RWPE2 (cell line): Measurements from ENCODE around the gene SPTLC2.

ENCODE experiments used
- ATAC-seq: fragments of 200-7000 bp; cut with Tn5 transposase; 3 replicates; pipeline ENCODE4 v1.9.1; 2021; ENCODE audit warnings: low read depth
- DNase-seq: peaks from one replicate; pipeline ENCODE4 v3.0.0-alpha.2; 2020; ENCODE audit warnings: low spot score
- H3K27ac ChIP-seq: fragments of 450-650 bp; 2 replicates; pipeline ENCODE4 v1.5.1; 2017; ENCODE audit warnings: mild to moderate bottlenecking; ENCODE audit not compliant: poor library complexity, severe bottlenecking
- H3K27me3 ChIP-seq: fragments of 250-450 bp; sonication (Bioruptor Pico); 2 replicates; pipeline ENCODE4 v1.5.1; 2021; ENCODE audit warnings: mild to moderate bottlenecking, moderate library complexity; ENCODE audit not compliant: insufficient read depth, poor library complexity, severe bottlenecking
- H3K36me3 ChIP-seq: fragments of 250-450 bp; sonication (Bioruptor Pico); 2 replicates; pipeline ENCODE4 v1.5.1; 2020; ENCODE audit warnings: low read depth, mild to moderate bottlenecking, moderate library complexity
- H3K4me1 ChIP-seq: fragments of 250-450 bp; sonication (Bioruptor Pico); 2 replicates; pipeline ENCODE4 v1.5.1; 2021; ENCODE audit warnings: mild to moderate bottlenecking, moderate library complexity; ENCODE audit not compliant: insufficient read depth, poor library complexity, severe bottlenecking
- H3K4me3 ChIP-seq: fragments of 250-450 bp; sonication (Bioruptor Pico); 2 replicates; pipeline ENCODE4 v1.5.1; 2021; ENCODE audit warnings: mild to moderate bottlenecking, moderate library complexity; ENCODE audit not compliant: severe bottlenecking
- H3K9me3 ChIP-seq: fragments of 250-450 bp; sonication (Bioruptor Pico); 2 replicates; pipeline ENCODE4 v1.5.1; 2021; ENCODE audit warnings: mild to moderate bottlenecking, moderate library complexity; ENCODE audit not compliant: severe bottlenecking
- CTCF ChIP-seq: fragments of 450-650 bp; IDR thresholded peaks from one replicate; pipeline ENCODE4 v1.5.1; 2017; ENCODE audit warnings: mild to moderate bottlenecking, moderate library complexity; ENCODE audit not compliant: poor library complexity, severe bottlenecking

Gene SPTLC2

GRCh38 chr14:77623201-77623600 is 6.8 kb upstream of the SPTLC2 start:
- no peak for TF ChIP-seq CTCF
- Histone ChIP-seq H3K9me3 (no peaks in the 10 kb centered on the region), H3K4me3 (no peak overlapping the region), H3K36me3 (no peaks in the 10 kb centered on the region), H3K27ac (no peak overlapping the region), H3K4me1 (peaks cover 3% of the 10 kb centered on the region), H3K27me3 (no peaks in the 10 kb centered on the region)
- ATAC-seq (no peak), DNase-seq (no peak)

GRCh38 chr14:77622366-77622961 is 6.0 kb upstream of the SPTLC2 start:
- ATAC-seq: peak; percentile 69; the same call in 2 of the 3 replicates

GRCh38 chr14:77620222-77620870 is 3.9 kb upstream of the SPTLC2 start:
- TF ChIP-seq CTCF: no peak
- ATAC-seq: no peak
- Histone ChIP-seq H3K4me3 (no peak overlapping the region), H3K36me3 (no peaks in the 10 kb centered on the region), H3K27me3 (no peaks in the 10 kb centered on the region), H3K9me3 (no peaks in the 10 kb centered on the region), H3K4me1 (peaks cover 3% of the 10 kb centered on the region), H3K27ac (no peak overlapping the region)
- no peak for DNase-seq

More at GRCh38 chr14:77622366-77622961, 6.0 kb upstream of the SPTLC2 start:
- no peaks in the 10 kb centered on the region for H3K9me3 ChIP-seq
- H3K4me1 ChIP-seq: peaks cover 3% of the 10 kb centered on the region
- no peak overlapping the region for H3K4me3 ChIP-seq
- H3K27ac ChIP-seq: no peak overlapping the region
- H3K36me3 ChIP-seq: no peaks in the 10 kb centered on the region
- no peaks in the 10 kb centered on the region for H3K27me3 ChIP-seq
- DNase-seq: no peak
- no peak for TF ChIP-seq CTCF

- no peak for ATAC-seq
- peaks cover 7% of the 10 kb centered on the region for H3K36me3 ChIP-seq
- H3K4me1 ChIP-seq: peaks cover 6% of the 10 kb centered on the region
- no peak overlapping the region for H3K4me3 ChIP-seq
- no peak for TF ChIP-seq CTCF
- H3K9me3 ChIP-seq: no peaks in the 10 kb centered on the region
- H3K27me3 ChIP-seq: no peaks in the 10 kb centered on the region
- no peak overlapping the region for H3K27ac ChIP-seq
- no peak for DNase-seq
Measured at GRCh38 chr14:77618381-77618970, 2.0 kb upstream of the SPTLC2 start.

- ATAC-seq: no peak; the same call in 2 of the 3 replicates
- peak; percentile 70 for DNase-seq
- no peaks in the 10 kb centered on the region for H3K27me3 ChIP-seq
- H3K27ac ChIP-seq: peak overlapping the region; percentile 80
- H3K9me3 ChIP-seq: no peaks in the 10 kb centered on the region
- TF ChIP-seq CTCF: no peak
- peak overlapping the region; percentile 79 for H3K4me3 ChIP-seq
- peaks cover 8% of the 10 kb centered on the region for H3K36me3 ChIP-seq
- peaks cover 21% of the 10 kb centered on the region for H3K4me1 ChIP-seq
Measured at GRCh38 chr14:77616133-77616453, 344 bp downstream of the SPTLC2 start.
